ENCODE measurements around the gene PTPRE. TPM values are rescaled to one million over a fixed set of nuclear protein-coding genes. Genes with fewer than 3 reads are reported as not detected.

Gene PTPRE
- total RNA-seq, 1 experiment from 2014 or later = 0.70 TPM

- no peak overlapping the region for H2BK120ac ChIP-seq (ENCODE audit: low read depth, low read length, poor library complexity, severe bottlenecking)
- no peak overlapping the region for H3K4me2 ChIP-seq (ENCODE audit: insufficient read depth, insufficient read length, low read length)
- Mint-ChIP-seq H3K27ac (no peak overlapping the region), H3K27me3 (ENCODE audit: low read depth) (peaks cover 4% of the 10 kb centered on the region; the same call in 1 of the 2 replicates), H3K36me3 (ENCODE audit: insufficient read depth in 1 of 3, low read depth in 3 of 3) (no peaks in the 10 kb centered on the region), H3K4me3 (no peak overlapping the region), H3K9me3 (no peaks in the 10 kb centered on the region; a peak in 1 of 5 replicates), H3K4me1 (peaks cover 11 to 13% of the 10 kb centered on the region in 2 experiments)
- no peaks in the 10 kb centered on the region for H3K23me2 ChIP-seq (ENCODE audit: insufficient read length, low read depth, low read length, poor library complexity, severe bottlenecking)
- no peak overlapping the region for H3K14ac ChIP-seq (ENCODE audit: insufficient read depth, low read length)
- H3K79me1 ChIP-seq (ENCODE audit: insufficient read depth, low read depth, low read length, poor library complexity, severe bottlenecking) = no peaks in the 10 kb centered on the region
- H4K91ac ChIP-seq (ENCODE audit: insufficient read length, low read depth, low read length) = no peak overlapping the region
- TF ChIP-seq CTCF (conservative IDR thresholded peaks at IDR 0.05) = no peak
- no peak overlapping the region for H3T11ph ChIP-seq (ENCODE audit: low read length)
- no peak for DNase-seq
- H2AK5ac ChIP-seq (ENCODE audit: insufficient read length, low read length) = no peak overlapping the region
- H2AFZ ChIP-seq (ENCODE audit: low read length) = no peak overlapping the region
- H4K8ac ChIP-seq (replicated peaks; ENCODE audit: insufficient read length, low read depth, low read length) = no peak overlapping the region
- no CpG with 5 or more reads among the region's 15 CpGs for WGBS (ENCODE audit: extremely low coverage, insufficient read length, low lambda C conversion rate)
- H3K56ac ChIP-seq (ENCODE audit: insufficient read length, low read depth, low read length) = no peak overlapping the region
- no peak overlapping the region for H4K5ac ChIP-seq (ENCODE audit: insufficient read length, low read depth, low read length)
- H3K4ac ChIP-seq (ENCODE audit: low read depth, low read length) = no peak overlapping the region
- H3K9ac ChIP-seq (ENCODE audit: extremely low read depth, insufficient read length, low read length) = no peak overlapping the region
- no peaks in the 10 kb centered on the region for H4K20me1 ChIP-seq (ENCODE audit: control insufficient read depth, insufficient read depth, insufficient read length)
- no peak overlapping the region for H3K27ac ChIP-seq (ENCODE audit: insufficient read length, low read depth, low read length)
- no peak overlapping the region for H2BK12ac ChIP-seq (ENCODE audit: insufficient read length, low read depth, low read length)
- no peaks in the 10 kb centered on the region for H3K9me3 ChIP-seq (ENCODE audit: control insufficient read depth, low read depth, low read length)
- H3K23ac ChIP-seq (ENCODE audit: insufficient read length, low read depth, low read length) = no peak overlapping the region
- H2BK20ac ChIP-seq (ENCODE audit: low read depth, low read length, poor library complexity, severe bottlenecking) = no peak overlapping the region
- H3K4me1 ChIP-seq (ENCODE audit: insufficient read depth, low read length) = 0 out of 2 replicates have a peak, but pooled peaks cover 4% of the 10 kb centered on the region
- H3K18ac ChIP-seq (ENCODE audit: insufficient read length, low read depth, low read length) = no peak overlapping the region
- H2BK15ac ChIP-seq (ENCODE audit: low read depth, low read length) = no peak overlapping the region
- H3K27me3 ChIP-seq (ENCODE audit: insufficient read depth, low read length) = no peaks in the 10 kb centered on the region
- H3K79me2 ChIP-seq (ENCODE audit: insufficient read depth, low read length) = no peaks in the 10 kb centered on the region
- H2BK5ac ChIP-seq (ENCODE audit: insufficient read length, low read length) = no peak overlapping the region
Measured at GRCh38 chr10:127932521-127933270, 25.8 kb downstream of the PTPRE start.

Measured in H9 (cell line).